HG03520 (cell line): Measurements from ENCODE around the gene KSR2.
"Not testable (repeated sequence)": the region's sequence is repeated elsewhere in the genome, so short reads cannot be mapped to it uniquely, and the experiment has no call there.

ENCODE experiments used
- ATAC-seq: cut with Tn5 transposase; IDR thresholded peaks from one replicate; pipeline ENCODE4 v1.9.1; 2021; ENCODE audit warnings: mild to moderate bottlenecking, moderate library complexity; ENCODE audit not compliant: unreplicated experiment

KSR2 gene

DNA sequence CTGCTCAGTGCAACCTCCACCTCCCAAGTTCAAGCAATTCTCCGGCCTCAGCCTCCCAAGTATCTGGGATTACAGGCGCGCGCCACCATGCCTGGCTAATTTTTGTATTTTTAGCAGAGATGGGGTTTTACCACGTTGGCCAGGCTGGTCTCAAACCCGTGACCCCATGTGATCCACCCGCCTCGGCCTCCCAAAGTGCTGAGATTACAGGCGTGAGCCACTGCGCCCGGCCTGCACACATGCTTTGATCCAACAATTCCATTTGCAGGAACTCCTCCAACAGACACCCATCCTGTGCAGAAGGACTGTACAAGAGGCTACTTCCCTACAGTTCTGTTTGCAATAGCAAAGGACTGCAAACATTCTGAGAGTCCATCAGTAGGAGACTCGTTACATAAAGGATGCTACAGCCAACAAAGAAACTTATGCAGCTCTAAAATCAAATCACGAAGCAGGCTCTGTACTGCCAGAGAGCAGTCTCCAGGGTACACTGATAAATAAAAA, 108.0 kb downstream of the KSR2 start:
- ATAC-seq: not testable (repeated sequence)

DNA sequence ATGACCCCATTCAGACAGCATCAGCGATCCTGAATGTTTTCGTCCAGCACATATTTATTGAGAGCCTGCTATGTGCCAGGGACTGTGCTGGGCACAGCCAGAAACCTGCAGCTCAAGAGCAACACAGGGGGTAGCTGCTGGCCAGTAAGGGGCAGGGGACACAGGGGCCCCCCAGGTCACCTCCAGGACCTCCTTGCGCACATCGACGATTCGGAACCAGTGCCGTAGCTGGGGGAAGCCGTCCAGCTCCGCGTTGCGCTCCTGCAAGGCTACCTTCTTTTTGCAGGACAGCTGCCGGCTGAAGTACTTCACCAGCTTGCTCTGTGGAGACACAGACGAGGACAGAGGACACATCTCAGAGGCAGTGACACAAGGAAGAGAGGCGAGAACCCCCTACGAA, 108.7 kb downstream of the KSR2 start:
- no peak for ATAC-seq

DNA sequence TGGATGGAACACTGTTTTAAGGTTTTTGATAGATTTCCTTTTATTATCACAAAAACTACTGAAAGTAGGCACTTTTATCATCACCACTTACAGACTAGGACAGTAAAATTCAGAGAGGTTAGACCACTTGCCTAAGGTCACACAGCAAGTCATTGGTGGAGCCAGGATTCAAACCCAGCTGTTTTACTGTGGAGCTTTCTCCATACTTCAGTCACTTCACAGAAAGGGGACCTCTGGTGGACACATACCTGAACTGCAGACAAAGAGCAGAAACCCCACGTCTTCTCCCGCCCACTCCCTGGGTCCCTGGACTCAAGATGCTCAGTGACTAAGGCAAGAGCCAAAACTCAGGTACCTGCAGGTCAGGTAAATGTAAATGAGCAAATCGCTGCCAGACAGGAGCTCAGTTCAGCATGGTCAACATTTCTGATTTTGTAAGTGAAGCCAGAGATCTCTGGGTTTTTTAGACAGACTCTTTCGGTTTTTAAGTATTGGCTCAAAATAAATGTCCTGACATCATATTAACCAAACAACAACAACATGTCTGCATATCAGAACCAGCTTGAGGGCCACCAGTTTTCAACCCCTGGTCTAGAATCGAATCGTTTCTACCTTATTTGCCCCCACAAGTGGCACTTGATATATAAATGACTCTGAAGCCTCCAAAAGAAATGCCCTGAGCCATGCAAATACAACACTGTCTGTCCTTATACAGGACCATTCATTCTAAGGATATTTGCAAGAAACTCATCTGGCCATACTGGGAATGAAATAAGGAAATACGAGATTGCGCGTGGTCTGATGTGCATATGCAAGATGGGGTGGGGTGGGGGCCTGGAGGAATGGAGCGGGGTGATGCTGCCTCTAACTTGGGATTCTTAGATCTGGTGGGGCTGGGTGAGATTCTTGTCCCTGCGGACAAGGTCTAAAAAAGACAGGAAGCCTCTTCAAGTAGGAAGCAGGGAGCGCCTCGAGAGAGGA, 110.9 kb downstream of the KSR2 start:
- no peak for ATAC-seq

DNA sequence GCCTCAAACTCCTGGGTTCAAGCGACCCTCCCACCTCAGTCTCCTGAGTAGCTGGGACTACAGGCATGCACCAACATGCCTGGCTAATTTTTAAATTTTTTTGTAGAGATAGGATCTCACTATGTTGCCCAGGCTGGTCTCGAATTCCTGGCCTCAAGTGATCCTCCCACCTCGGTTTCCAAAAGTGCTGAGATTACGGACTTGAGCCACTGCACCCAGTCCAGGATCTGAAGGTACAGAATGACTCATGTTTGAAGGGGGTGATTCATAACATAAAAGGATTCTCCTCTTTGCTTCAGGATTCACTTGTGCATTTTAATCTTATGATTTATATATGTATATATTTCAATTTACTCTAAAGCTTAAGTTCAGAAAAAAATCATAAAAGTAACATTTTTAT, 111.7 kb downstream of the KSR2 start:
- not testable (repeated sequence) for ATAC-seq

DNA sequence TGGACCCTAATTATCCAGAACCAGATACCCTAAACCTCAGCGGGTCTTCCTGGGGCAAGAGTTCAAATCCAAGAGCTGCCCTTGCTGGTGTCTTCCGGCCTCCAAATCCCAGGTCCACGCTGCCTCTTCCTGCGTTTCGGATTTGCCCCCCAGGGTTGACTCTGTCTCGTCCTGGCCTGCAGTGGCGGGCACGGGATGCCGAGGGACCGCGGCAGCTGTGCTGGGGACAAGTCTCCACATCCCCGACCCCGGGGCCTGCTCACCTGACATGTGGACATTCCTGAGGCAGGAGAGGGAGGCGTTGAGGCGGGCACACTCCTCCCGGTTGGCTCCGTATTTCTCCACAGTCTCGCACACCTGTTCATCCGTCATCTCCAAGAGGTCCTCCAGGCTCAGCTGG, 113.6 kb downstream of the KSR2 start:
- ATAC-seq: no peak

DNA sequence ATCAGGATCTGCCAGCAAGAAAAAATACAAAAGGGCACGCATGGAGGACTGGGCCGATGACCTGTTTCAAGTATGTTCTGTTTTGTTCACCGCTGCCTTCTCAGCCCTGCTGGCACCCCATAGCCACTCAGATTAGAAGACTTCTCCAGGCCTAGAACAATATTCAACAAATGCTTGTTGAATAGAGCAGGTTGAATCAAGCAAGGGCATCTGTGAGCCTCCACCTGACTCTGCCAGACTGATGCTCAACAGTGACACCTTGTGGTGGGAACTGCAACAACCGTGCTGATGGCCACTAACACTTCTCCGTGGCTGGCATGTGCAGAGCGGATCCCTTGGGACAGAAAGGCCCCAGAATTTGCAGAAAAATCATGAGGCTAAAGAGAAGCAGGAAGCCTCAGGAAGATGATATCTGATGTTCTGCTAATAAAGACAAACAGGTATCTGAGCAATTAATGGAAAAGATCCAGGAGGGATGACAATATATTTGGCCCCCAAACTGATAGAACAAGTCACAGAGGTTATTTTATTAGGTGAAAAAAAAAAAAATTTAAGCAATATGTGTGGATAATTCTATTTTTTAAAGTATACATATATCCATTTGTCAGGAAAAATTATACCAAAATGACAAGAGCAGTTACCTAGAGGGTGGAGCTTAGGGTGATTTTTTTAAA, 114.3 kb downstream of the KSR2 start:
- no peak for ATAC-seq

DNA sequence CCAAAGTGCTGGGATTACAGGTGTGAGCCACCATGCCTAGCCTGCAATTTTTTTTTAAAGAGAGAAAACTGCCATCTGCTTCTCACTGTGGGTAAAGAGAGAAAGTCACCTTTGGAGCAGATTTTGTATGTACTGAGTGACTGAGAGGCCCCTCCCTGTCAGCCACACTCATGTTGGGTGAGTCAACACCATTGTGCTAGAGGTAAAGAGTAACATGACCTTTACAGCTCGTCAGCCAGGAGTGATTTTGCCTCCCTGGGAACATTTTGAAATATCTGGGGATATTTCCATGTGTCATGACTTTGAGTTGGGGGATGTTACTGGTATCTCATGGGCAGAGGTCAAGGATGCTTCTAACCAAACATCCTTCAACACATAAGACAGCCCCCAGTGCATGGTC, 115.2 kb downstream of the KSR2 start:
- no peak for ATAC-seq

DNA sequence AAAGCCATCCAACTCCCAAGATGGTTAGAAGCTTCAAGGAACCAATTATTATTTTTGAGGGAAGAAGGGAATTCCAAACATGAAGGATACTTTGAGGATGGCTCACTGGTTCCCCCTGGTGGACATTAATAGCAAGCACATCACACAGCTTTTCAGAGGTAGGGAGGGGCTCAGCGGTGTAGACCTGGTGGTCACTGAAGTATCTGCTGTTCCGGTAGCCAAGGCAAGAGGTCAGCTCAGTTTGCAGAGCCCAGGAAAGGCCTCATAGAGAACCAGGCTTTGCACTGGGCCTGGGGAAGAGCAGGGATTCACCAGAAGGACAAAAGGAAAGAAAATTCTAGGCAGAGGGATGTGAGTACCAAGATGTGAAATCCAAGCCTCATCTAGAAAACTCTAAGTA, 118.7 kb downstream of the KSR2 start:
- ATAC-seq: no peak

DNA sequence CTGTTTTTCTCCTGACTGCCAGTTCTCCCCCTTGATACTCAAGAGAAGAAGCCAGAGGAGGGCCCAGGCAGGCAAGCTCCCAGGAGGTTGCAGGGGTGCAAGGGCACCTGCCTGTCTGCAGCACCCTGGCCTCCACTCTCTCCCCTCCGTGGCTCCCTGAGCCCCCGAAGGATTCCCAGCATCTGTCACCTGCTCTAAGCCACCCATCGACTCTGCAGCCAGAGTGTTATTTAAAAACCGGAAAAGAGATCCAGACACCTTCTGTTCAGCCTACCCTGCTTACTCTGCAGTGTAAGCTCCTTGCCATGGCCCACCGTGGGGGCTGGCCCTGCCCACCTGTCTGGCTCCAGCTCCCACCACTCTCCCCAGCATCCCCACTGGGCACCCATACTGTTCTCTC, 121.4 kb downstream of the KSR2 start:
- no peak for ATAC-seq

DNA sequence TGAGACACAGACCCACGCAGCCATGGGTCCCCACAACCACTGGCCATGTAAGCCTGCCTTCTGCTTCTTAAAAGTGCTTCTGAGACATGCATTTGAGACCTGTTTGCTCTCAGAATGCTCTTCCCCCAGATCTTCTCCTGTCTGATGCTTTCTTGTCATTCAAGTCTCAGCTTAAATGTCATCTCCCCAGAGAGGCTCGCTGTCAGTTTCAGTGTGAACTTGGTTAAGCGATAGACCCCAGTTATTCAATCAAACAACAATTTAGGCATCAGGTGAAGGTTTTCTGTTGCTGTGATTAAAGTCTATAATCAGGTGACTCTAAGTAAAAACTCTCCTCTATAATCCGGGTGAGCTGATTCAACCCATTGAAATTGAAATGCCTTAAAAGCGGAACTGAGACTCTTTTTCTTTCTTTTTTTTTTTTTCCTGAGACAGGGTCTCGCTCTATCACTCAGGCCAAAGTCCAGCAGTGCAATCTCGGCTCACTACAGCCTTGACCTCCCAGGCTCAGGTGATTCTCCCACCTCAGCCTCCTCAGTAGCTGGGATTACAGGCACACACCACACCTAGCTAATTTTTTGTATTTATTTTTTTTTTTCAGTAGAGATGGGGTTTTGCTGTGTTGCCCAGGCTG, 123.4 kb downstream of the KSR2 start:
- ATAC-seq: no peak

DNA sequence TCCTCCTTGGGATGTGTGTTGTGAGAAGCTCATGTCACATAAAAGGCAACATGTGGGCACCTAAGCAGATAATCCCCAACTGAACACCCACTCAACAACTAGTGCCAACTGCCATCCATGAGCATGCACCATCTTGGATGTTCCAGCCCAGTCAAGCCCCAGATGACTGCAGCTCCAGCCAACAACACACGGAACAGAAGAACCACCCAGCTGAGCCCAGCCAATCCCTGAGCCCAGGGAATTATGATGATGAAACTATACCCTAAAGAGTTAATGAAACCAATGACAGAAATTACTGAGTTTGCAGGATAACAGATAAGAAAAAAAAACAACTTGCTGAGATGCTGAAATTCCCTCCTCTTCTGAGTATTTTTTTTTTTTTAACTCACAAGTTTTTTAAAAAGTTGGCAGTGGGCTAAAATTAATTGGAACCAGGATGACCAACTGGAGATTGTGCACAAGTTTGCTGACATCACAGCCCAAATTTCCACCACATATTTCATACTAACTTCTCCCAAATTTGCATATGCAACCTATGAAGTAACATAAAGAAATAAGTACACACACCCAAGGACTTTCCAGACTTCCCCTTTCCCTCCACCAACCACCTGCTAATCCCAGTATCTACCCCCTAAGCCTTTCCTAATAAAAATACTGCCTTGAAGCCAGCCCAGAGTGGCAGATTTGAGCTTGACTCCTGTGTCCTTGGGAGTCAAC, 124.5 kb downstream of the KSR2 start:
- ATAC-seq: no peak

DNA sequence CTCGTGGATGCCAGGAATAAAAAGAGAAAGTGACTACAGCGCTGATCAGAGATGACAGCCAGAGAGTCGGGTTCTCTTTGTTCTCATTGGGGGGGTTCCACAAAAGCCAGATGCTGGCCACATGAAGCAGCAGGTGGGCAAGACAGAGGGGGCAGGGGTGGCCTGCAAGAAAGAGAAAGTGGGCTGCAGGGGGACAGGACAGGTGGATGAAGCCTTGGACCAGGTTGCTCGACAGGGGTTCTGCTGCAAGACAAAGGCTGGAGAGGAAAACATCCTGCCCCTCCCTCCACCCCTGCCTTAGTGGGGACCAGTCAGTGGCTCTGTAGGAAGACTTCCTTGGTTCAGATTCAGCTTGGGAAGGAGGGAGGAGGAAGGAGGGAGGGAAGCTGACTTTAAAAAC, 126.2 kb downstream of the KSR2 start:
- no peak for ATAC-seq

DNA sequence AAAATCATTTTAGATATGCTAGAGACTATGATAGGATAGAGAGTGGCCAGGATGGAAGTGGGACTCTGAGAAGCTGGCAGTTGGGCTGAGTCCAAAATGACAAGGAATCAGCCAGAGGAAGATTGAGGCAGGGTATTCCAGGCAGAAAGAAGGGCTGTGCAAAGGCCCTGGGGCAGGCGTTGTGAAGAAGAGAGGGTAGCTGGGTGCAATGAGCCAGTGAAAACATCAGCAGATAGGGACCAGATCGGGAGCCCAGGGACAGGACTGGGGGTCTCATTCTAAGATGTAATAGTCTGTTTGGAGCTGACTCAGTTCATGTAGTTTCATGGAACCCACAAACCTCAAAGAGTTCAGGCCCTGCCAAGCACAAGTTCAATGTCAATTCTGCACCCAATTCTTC, 126.6 kb downstream of the KSR2 start:
- ATAC-seq: no peak

DNA sequence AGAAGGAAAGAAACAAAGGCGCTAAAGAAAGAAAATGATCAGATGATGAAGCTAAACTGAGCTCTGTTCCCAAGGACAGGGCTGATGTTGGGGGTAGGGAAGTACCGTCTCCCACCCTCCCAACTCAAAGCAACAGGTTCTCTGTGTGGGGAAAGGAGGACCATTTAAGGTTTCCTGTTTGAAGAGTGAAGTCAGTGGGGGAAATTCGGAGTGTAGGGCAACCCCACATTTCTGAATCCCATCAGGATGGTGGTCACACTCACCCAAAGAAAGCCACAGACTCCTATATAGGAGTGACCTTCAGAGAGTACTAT, 131.1 kb downstream of the KSR2 start:
- no peak for ATAC-seq

DNA sequence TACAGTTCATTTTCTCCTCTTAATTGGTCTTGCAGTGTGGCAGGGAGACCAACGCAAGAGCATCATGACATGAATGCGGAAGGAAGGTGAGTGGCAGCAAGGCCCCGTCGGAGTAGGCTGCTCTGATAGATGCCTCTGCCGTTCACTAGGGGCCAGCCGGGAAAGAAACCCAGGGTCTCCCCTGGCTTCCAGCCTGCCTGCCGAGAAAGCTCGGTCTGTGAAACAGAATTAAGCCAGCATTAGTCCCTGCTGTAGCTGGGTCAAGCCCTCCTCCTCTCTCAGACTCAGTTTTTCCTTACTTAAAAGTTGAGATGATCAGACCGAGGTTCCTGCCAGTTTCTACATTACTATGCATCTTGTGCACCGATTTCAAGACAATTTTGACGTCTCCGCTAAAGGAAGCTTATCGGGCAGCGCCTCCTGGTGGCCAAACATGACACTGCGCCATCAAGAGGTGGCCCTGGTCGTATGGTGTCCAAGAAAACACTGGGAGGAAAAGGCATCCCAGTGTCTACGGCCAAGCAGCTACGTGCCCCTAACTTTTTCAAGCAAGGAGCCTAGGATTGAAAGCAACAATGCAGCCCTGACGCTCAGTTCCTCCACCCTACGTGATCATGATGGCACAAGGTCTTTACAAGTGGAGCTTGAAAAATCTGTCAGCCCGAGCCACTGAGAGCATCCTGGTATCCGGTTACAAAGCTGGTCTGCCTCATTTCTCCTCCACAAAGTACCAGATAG, 131.6 kb downstream of the KSR2 start:
- peak; percentile 58 for ATAC-seq

DNA sequence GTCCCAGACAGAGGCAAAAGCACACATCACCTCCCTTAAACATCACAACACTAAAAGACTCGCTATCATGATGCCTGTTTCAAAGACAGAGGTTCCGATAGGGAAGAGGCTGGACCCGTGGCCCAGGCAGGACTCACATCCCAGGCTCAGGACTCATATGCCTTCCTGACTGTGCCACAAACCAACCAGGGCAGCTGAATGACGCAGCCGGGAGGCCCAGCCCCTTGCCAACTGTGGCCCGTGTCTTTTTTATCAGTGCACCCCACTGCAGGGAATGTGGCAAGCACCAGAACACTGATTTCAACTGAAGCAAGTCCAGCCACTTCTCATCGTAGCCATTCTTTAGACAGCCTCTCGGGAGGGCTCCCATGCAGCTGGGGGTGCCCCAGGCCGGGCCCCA, 132.3 kb downstream of the KSR2 start:
- no peak for ATAC-seq

DNA sequence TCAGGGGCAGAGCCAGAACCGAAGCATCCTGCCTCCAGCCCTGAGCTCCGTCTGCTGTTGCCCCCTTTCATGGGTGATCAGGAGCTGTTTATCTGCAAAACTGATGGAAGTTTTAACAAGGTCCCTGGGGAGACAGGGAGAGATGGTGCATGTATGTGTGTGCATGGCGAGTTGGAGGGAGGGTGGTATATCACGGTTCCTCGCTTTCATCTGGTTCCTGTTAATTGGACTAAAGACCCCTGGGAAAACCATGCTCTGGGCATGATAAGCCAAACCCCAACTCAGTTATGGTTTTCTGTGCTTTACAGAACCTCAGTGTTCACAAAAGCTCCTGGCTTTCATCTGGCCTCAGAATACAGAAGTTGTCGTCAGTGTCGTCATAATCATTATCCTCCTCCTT, 133.6 kb downstream of the KSR2 start:
- ATAC-seq: no peak

DNA sequence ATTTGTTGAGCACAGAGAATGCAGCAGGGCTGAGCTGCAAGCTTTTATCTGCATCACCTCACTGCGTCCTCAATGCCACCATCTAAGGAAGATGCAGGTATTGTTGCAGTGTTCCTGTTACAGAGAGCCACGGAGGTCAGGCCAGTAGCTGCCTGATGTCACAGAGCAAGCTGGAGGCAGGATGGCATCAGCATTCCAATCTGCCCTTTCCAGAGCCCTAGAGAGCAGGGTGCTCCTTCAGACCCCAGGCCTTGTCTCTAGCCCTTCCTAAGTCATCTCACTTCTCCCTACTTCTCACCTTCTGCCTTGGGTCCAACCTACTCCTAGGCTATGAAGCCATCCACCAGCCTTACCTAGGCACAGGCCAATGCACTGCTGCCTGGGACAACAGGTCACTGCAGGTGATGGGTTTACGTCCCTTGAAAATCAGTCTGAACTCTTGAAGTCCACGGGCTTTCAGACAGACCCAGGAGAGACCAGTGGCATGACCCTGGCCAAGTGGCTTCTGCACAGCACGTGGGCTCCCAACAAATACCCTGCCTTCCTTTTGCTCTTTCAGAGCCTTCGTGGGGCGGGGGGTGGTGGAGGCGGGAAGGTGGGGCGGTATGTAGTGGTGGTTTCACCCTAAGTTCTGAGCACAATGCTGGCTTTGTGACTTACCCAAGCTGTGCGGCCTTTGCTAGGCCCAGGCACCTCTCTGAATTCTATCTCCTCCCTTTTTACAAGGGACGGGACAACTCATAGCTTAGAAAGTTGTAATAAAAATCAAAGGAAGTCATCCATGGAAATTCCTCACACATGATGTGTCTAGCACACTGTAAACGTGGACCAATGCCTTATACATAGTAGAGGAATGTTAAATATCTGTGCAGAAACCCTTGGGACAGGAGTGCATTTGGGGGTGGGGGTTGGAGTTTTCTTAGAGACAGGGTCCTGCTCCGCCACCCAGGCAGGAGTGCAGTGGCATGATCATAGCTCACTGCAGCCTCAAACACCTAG, 136.0 kb downstream of the KSR2 start:
- no peak for ATAC-seq

DNA sequence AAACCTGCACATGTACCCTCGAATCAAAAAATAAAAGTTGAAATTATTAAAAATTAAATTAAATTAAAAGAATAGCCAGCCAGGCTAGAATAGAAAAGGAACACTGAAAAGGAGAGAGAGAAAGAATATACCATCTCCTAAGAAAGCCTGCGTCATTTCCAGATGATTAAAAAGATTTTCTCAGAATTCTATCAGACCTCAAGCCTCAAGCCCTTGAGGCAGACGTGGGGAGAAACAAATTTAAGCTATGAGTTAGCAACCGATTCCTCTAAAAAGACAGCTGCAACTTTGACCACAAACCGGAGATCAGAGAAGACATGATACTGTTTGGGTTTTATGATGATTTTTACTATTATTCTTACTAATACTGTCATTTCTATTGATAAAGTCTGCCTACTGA, 138.3 kb downstream of the KSR2 start:
- no peak for ATAC-seq
